GM11168 (cell line): ENCODE data around the gene LAMA5.
"Not testable (repeated sequence)": the region's sequence is repeated elsewhere in the genome, so short reads cannot be mapped to it uniquely, and the experiment has no call there.

Experiments
- in situ Hi-C: fragments of 300-500 bp; cut with MboI; formaldehyde crosslinking; loops from one replicate; pipeline ENCODE4 v1.12.0; 2022; ENCODE audit warnings: low sequenced_read_pairs; ENCODE audit not compliant: unreplicated experiment

Gene LAMA5

GRCh38 chr20:62373631-62374179, 6.6 kb upstream of the LAMA5 start:
- in situ Hi-C loops = not testable (repeated sequence)

GRCh38 chr20:62372042-62372993, 5.2 kb upstream of the LAMA5 start:
- in situ Hi-C loops = no loop called here

GRCh38 chr20:62371588-62372041, 4.5 kb upstream of the LAMA5 start:
- in situ Hi-C loops = no loop called here

- in situ Hi-C loops = no loop called here
Measured at GRCh38 chr20:62370807-62371587, 3.9 kb upstream of the LAMA5 start.

- in situ Hi-C loops = no loop called here
Measured at GRCh38 chr20:62370115-62370806, 3.1 kb upstream of the LAMA5 start.

- in situ Hi-C loops = no loop called here
Measured at GRCh38 chr20:62369815-62370114, 2.7 kb upstream of the LAMA5 start.

GRCh38 chr20:62368976-62369814, 2.1 kb upstream of the LAMA5 start:
- in situ Hi-C loops = no loop called here

- in situ Hi-C loops = no loop called here
Measured at GRCh38 chr20:62368392-62368975, 1.4 kb upstream of the LAMA5 start.

- in situ Hi-C loops = no loop called here
Measured at GRCh38 chr20:62367633-62368391, 700 bp upstream of the LAMA5 start.

GRCh38 chr20:62366370-62367135, 559 bp downstream of the LAMA5 start:
- in situ Hi-C loops = no loop called here

- in situ Hi-C loops = no loop called here
Measured at GRCh38 chr20:62365814-62366369, 1.2 kb downstream of the LAMA5 start.

GRCh38 chr20:62364911-62365736, 2.0 kb downstream of the LAMA5 start:
- in situ Hi-C loops = no loop called here

- in situ Hi-C loops = no loop called here
Measured at GRCh38 chr20:62363920-62364851, 2.9 kb downstream of the LAMA5 start.

GRCh38 chr20:62362991-62363919, 3.9 kb downstream of the LAMA5 start:
- in situ Hi-C loops = no loop called here

GRCh38 chr20:62362590-62362940, 4.5 kb downstream of the LAMA5 start:
- in situ Hi-C loops = no loop called here
